OCI-LY1 (cell line): ENCODE data around the gene AFMID.
A peak's percentile ranks its signal among the peaks of the same experiment; 100 is the strongest.

Source experiments
- H2AFZ ChIP-seq: fragments of 200-600 bp; sonication (generic), shearing (Covaris generic); 2 replicates; pipeline ENCODE4 v1.6.0; 2014; ENCODE audit warnings: antibody characterized with exemption, mild to moderate bottlenecking, low read length
- H3F3A ChIP-seq: fragments of 200-600 bp; sonication (generic), shearing (Covaris generic); 2 replicates; pipeline ENCODE4 v1.6.0; 2014; ENCODE audit warnings: mild to moderate bottlenecking, antibody characterized with exemption, low read length, moderate library complexity; ENCODE audit not compliant: insufficient read depth
- H3K27ac ChIP-seq: fragments of 200-600 bp; sonication (generic); 2 replicates; pipeline ENCODE4 v1.5.1; 2014; ENCODE audit warnings: low read length, mixed run types, mild to moderate bottlenecking, low read depth; ENCODE audit not compliant: poor library complexity, severe bottlenecking
- H3K27me3 ChIP-seq: fragments of 200-600 bp; sonication (generic); 2 replicates; pipeline ENCODE4 v1.6.0; 2014; ENCODE audit warnings: antibody characterized with exemption, mild to moderate bottlenecking, low read length, moderate library complexity; ENCODE audit not compliant: insufficient read depth
- H3K36me3 ChIP-seq: fragments of 200-600 bp; sonication (generic); 2 replicates; pipeline ENCODE4 v1.6.1; 2014; ENCODE audit warnings: mild to moderate bottlenecking, antibody characterized with exemption, low read length, moderate library complexity, mixed read lengths; ENCODE audit not compliant: insufficient read depth
- H3K4me1 ChIP-seq: fragments of 200-600 bp; sonication (generic); 2 replicates; pipeline ENCODE4 v1.5.1; 2014; ENCODE audit warnings: mild to moderate bottlenecking, low read length, moderate library complexity; ENCODE audit not compliant: insufficient read depth, severe bottlenecking
- H3K4me2 ChIP-seq: fragments of 200-600 bp; sonication (generic), shearing (Covaris generic); 2 replicates; pipeline ENCODE4 v1.6.1; 2014; ENCODE audit warnings: low read length
- H3K4me3 ChIP-seq: fragments of 200-600 bp; sonication (generic); 2 replicates; pipeline ENCODE4 v1.5.1; 2014; ENCODE audit warnings: low read length, low read depth, mild to moderate bottlenecking, mixed read lengths; ENCODE audit not compliant: poor library complexity, severe bottlenecking
- H3K79me2 ChIP-seq: fragments of 200-600 bp; shearing (Covaris generic); 2 replicates; pipeline ENCODE4 v1.6.1; 2016; ENCODE audit warnings: mixed run types, low read length, mixed read lengths; ENCODE audit not compliant: insufficient read depth
- H3K9ac ChIP-seq: fragments of 200-600 bp; sonication (generic), shearing (Covaris generic); 2 replicates; pipeline ENCODE4 v1.6.1; 2014; ENCODE audit warnings: mild to moderate bottlenecking, low read length, mixed read lengths
- H3K9me2 ChIP-seq: fragments of 200-600 bp; sonication (generic), shearing (Covaris generic); 2 replicates; pipeline ENCODE4 v1.6.1; 2014; ENCODE audit warnings: low read depth, mild to moderate bottlenecking, low read length, mixed read lengths
- H3K9me3 ChIP-seq: fragments of 200-600 bp; shearing (Covaris generic); 2 replicates; pipeline ENCODE4 v1.6.1; 2014; ENCODE audit warnings: low read length, mixed read lengths
- H4K20me1 ChIP-seq: fragments of 200-600 bp; sonication (generic), shearing (Covaris generic); 2 replicates; pipeline ENCODE4 v1.6.0; 2016; ENCODE audit warnings: mild to moderate bottlenecking, low read length; ENCODE audit not compliant: insufficient read depth
- EZH2 ChIP-seq: fragments of 200-600 bp; sonication (generic), shearing (Covaris generic); IDR thresholded peaks from 2 replicates; pipeline ENCODE4 v1.8.0; 2017; ENCODE audit warnings: borderline replicate concordance, mixed run types, mild to moderate bottlenecking, antibody characterized with exemption, low read length, moderate library complexity, mixed read lengths
- TF ChIP-seq, protein P1 (sequence below): fragments of 200-600 bp; sonication (generic), shearing (Covaris generic); IDR thresholded peaks from 2 replicates; pipeline ENCODE4 v1.5.1; 2017; ENCODE audit warnings: mild to moderate bottlenecking, antibody characterized with exemption, low read length, moderate library complexity, mixed read lengths

The AFMID gene

DNA sequence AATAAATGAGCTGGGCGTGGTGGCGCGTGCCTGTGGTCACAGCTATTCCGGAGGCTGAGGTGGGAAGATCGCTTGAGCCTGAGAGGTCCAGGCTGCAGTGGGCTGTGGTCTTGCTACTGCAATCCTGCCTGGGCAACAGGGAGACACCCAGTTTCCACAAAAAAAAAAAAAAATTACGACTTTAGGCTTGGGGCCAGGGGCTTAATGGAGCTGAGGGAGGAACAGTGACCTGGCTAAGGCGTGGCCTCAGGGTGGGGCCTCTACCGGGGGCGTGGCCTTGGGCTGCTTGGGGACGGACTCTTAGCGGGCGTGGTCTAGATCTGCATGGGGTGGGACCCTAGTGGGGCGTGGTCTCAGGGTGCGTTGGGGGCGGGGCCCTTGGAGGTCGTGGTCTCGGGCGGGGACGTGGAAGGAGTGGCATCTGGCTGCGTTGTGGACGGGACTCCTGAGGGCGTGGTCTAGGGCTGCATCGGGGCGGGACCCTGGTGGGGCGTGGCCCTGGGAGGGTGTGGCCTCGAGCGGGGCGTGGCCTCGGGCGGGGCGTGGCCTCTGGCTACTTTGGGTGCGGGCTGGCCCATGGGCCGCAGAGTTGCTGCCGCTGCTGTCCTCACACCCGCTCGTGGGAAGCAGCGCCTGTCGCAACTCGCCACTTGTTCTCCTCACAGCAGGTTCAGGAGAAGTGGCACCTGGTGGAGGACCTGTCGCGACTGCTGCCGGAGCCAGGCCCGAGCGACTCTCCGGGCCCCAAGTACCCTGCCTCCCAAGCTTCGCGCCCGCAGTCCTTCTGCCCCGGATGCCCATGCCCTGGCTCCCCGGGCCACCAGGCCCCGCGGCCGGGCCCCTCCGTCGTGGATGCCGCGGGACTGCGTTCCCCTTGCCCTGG lies 46.8 kb upstream of the AFMID start:
- Histone ChIP-seq H3K9me3 (no peaks in the 10 kb centered on the region), H3K4me1 (peaks cover 21% of the 10 kb centered on the region), H4K20me1 (no peaks in the 10 kb centered on the region), H3F3A (no peaks in the 10 kb centered on the region), H3K4me2 (peak overlapping the region; percentile 34), H3K79me2 (no peaks in the 10 kb centered on the region), H3K9me2 (no peaks in the 10 kb centered on the region), H2AFZ (no peak overlapping the region), H3K4me3 (peak overlapping the region; percentile 11), H3K9ac (no peak overlapping the region), H3K27me3 (no peaks in the 10 kb centered on the region), H3K36me3 (peaks cover 26% of the 10 kb centered on the region), H3K27ac (peak overlapping the region; percentile 60)
- TF ChIP-seq, protein P1, sequence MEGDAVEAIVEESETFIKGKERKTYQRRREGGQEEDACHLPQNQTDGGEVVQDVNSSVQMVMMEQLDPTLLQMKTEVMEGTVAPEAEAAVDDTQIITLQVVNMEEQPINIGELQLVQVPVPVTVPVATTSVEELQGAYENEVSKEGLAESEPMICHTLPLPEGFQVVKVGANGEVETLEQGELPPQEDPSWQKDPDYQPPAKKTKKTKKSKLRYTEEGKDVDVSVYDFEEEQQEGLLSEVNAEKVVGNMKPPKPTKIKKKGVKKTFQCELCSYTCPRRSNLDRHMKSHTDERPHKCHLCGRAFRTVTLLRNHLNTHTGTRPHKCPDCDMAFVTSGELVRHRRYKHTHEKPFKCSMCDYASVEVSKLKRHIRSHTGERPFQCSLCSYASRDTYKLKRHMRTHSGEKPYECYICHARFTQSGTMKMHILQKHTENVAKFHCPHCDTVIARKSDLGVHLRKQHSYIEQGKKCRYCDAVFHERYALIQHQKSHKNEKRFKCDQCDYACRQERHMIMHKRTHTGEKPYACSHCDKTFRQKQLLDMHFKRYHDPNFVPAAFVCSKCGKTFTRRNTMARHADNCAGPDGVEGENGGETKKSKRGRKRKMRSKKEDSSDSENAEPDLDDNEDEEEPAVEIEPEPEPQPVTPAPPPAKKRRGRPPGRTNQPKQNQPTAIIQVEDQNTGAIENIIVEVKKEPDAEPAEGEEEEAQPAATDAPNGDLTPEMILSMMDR, result no peak
- TF ChIP-seq EZH2, result no peak

DNA sequence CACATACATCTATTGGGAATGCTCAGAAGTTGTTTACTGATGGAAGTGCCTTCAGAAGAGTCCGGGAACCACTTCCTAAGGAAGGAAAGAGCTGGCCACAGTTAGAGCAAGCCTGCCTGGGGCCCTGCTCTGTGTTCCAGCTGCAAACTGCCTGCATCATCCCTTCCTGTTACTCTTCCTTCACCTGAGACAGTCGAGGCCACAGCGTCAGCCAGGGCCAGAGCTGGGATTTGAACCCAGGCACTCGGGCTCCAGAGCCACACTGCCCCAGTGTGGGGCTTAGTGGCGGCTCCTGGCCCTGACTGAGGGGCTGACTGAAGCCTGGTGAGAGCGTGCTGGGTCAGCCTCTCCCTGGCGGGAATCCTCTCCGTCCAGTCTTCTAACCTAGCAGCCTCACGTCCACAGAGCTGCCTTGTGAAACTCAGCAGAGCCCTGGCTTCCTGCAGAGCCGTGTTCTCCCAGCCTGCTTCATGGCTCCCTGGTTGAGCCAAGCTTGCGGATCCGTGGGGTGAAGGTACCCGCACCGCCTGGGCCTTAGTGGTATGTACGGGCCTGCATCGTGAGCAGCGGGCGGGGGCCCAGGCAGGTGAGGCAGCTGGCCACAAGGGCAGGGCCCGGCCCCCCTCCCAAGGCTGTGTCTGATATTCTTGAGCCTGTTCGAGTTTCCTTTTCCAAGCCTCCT lies 45.6 kb upstream of the AFMID start:
- TF ChIP-seq, protein P1, result no peak
- TF ChIP-seq EZH2, result no peak
- H3K9me2 ChIP-seq, result no peaks in the 10 kb centered on the region
- H3K4me3 ChIP-seq, result no peak overlapping the region
- H3K4me2 ChIP-seq, result no peak overlapping the region
- no peak overlapping the region for H3K27ac ChIP-seq
- H3F3A ChIP-seq, result no peaks in the 10 kb centered on the region
- no peaks in the 10 kb centered on the region for H3K27me3 ChIP-seq
- H4K20me1 ChIP-seq, result no peaks in the 10 kb centered on the region
- no peaks in the 10 kb centered on the region for H3K79me2 ChIP-seq
- H3K4me1 ChIP-seq, result peaks cover 24% of the 10 kb centered on the region
- no peak overlapping the region for H2AFZ ChIP-seq
- no peak overlapping the region for H3K9ac ChIP-seq
- no peaks in the 10 kb centered on the region for H3K9me3 ChIP-seq
- peaks cover 15% of the 10 kb centered on the region for H3K36me3 ChIP-seq

DNA sequence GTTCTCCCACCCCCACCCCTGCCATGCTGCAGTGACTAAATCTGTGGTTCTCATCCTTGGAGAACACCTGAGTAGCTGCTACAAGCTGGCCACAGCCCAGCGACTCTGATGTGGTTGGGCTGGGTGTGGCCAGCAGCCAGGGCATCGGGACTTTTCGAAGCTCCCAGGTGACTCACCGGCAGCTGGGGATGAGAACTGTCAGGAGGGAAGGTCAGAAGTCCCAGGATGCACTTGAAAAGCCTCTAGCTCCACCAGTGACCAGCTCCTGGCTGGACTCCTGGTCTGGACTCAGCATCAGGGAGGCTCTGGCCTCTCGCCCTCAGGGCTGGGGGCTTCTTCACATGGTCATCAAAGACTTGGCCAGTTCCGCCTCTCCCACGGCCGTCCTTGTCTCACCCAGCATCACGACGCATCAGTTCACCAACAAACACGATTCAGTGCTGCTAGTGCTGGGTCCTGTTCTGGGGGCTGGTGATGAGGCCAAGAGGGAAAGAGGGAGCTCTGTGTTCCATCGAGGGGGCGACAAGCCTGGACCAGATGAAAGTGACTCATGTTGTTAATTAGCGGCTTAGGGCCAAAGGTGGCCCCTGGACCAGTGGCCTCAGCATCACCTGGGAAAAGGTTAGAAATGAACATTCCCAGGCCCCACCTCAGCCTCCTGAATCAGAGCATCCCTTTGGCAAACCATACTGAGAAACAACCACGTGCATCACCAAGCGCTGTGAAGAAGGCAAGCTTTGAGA lies 44.9 kb upstream of the AFMID start:
- H3K4me3 ChIP-seq, result no peak overlapping the region
- H3K79me2 ChIP-seq, result no peaks in the 10 kb centered on the region
- H3K9me3 ChIP-seq, result no peaks in the 10 kb centered on the region
- no peak overlapping the region for H2AFZ ChIP-seq
- H3K27me3 ChIP-seq, result no peaks in the 10 kb centered on the region
- no peak overlapping the region for H3K9ac ChIP-seq
- no peak overlapping the region for H3K27ac ChIP-seq
- peaks cover 8% of the 10 kb centered on the region for H3K36me3 ChIP-seq
- no peaks in the 10 kb centered on the region for H3K9me2 ChIP-seq
- H3K4me2 ChIP-seq, result no peak overlapping the region
- H3K4me1 ChIP-seq, result peaks cover 24% of the 10 kb centered on the region
- TF ChIP-seq, protein P1, result no peak
- no peak for TF ChIP-seq EZH2
- no peaks in the 10 kb centered on the region for H3F3A ChIP-seq
- H4K20me1 ChIP-seq, result no peaks in the 10 kb centered on the region
